ENCODE measurements around the gene ADGRD1. TPM values are rescaled to one million over a fixed set of nuclear protein-coding genes. Genes with fewer than 3 reads are reported as not detected.

The ADGRD1 gene
- total and polyA plus RNA-seq, 8 donors, result 1.4 to 7.3 (median 5.2) TPM

DNA sequence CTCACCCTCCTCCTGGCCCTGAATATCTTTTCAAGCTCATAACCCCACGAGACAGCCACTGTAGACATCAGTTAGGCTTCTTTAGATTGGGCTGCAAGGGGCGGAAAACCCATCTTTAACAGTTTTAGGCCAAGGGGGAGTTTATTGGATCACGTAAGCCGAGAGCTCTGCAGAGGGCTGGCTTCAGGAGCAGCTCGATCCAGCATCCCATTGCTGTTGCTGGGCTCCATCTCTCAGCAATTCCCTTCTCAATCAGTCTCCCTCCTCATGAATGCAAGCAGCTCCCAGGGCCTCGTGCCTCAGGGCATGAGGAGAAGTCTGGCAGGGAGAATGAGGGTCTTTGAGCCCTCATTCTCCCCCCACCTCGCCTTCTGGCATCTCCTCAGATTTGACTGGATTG, 59.4 kb downstream of the ADGRD1 start:
- TF ChIP-seq, protein P1, sequence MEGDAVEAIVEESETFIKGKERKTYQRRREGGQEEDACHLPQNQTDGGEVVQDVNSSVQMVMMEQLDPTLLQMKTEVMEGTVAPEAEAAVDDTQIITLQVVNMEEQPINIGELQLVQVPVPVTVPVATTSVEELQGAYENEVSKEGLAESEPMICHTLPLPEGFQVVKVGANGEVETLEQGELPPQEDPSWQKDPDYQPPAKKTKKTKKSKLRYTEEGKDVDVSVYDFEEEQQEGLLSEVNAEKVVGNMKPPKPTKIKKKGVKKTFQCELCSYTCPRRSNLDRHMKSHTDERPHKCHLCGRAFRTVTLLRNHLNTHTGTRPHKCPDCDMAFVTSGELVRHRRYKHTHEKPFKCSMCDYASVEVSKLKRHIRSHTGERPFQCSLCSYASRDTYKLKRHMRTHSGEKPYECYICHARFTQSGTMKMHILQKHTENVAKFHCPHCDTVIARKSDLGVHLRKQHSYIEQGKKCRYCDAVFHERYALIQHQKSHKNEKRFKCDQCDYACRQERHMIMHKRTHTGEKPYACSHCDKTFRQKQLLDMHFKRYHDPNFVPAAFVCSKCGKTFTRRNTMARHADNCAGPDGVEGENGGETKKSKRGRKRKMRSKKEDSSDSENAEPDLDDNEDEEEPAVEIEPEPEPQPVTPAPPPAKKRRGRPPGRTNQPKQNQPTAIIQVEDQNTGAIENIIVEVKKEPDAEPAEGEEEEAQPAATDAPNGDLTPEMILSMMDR (IDR thresholded peaks at IDR 0.05), result no peak
- FAIRE-seq, result no peak

DNA sequence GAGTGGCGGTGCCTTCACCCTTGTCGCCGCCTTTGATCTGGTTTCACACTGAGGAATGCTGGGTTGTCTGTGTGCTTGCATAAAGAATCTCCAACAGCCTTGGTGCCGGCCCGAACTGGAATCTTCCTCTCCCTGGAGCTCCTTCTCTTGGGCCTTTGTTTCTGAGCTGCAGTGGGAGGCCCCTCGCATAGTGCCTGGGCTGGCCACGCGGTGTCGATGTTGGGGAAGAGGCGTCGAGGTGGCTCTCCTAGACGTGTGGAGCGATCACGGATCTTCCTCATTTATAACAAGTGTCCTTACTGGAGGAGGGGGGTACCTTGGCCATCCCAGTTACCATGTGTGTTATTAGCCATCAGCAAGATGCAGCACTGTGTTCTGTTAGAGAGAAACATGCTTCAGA, 60.6 kb downstream of the ADGRD1 start:
- Histone ChIP-seq H3K27me3 (no peaks in the 10 kb centered on the region), H3K27ac (no peak overlapping the region), H3K9me3 (no peaks in the 10 kb centered on the region), H3K4me3 (no peak overlapping the region), H3K36me3 (no peaks in the 10 kb centered on the region), H3K4me1 (no peaks in the 10 kb centered on the region)
- TF ChIP-seq, protein P1 (IDR thresholded peaks at IDR 0.05), result no peak
- ATAC-seq, result no peak
- DNase-seq, result peak in 1 of 6 donors; percentile 13
- no peak for FAIRE-seq
- 81 to 84% methylated on average over 14 of the region's 14 CpGs for WGBS, 2 donors
- intact Hi-C loops (cut with DNase I), result no loop called here

More for the DNA sequence above, 59.4 kb downstream of the ADGRD1 start:
- WGBS, 2 donors, result 91 to 95% methylated on average over 7 of the region's 7 CpGs
- Histone ChIP-seq H3K36me3 (no peaks in the 10 kb centered on the region), H3K9me3 (no peaks in the 10 kb centered on the region), H3K4me3 (no peak overlapping the region), H3K27ac (no peak overlapping the region), H3K27me3 (no peaks in the 10 kb centered on the region), H3K4me1 (no peaks in the 10 kb centered on the region)
- no peak for ATAC-seq
- intact Hi-C loops (cut with DNase I), result no loop called here
- no peak for DNase-seq

DNA sequence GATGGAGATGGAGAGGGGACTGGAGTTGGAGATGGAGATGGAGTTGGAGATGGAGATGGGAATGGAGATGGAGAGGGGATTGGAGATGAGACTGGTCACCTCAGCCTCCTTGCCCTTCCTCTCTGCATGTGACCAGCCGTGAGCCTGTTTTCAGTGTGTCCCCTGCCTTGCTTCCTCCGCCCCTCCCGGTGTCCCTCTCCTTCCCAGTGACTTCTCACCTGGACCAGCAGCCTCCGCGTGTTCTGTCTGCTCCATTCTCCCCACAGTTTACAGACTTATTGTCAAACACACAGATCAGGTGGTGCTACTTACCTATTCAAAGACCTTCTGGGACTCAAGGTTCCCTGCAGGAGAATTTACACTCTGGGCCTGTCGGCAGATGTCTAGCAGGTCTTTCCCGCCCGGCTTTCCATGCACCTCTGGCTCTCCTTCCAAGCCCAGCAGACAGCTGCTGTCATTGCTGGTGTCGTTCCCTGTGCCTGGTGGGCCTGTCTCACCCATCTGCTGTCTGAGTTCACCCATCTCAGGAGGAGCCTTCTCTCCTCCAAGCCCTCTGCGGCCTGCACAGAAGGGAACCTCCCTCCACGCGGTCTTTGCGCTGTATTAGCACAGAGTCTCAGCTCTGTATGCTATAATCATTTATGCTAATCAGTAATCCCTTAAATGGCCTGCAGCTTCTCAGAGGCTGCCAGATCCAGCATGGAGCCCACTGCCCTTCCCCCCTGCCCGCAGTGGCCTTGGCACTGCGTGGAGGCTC, 62.1 kb downstream of the ADGRD1 start:
- H3K4me1 ChIP-seq, result no peaks in the 10 kb centered on the region
- FAIRE-seq, result no peak
- no peak for ATAC-seq
- 86 to 88% methylated on average over 15 of the region's 15 CpGs for WGBS, 2 donors
- no peak overlapping the region for H3K27ac ChIP-seq
- H3K4me3 ChIP-seq, result no peak overlapping the region
- intact Hi-C loops (cut with DNase I), result no loop called here
- TF ChIP-seq, protein P1 (IDR thresholded peaks at IDR 0.05), result no peak
- H3K9me3 ChIP-seq, result no peaks in the 10 kb centered on the region
- H3K36me3 ChIP-seq, result no peaks in the 10 kb centered on the region
- DNase-seq, result peak in 1 of 6 donors; percentile 22
- no peaks in the 10 kb centered on the region for H3K27me3 ChIP-seq

DNA sequence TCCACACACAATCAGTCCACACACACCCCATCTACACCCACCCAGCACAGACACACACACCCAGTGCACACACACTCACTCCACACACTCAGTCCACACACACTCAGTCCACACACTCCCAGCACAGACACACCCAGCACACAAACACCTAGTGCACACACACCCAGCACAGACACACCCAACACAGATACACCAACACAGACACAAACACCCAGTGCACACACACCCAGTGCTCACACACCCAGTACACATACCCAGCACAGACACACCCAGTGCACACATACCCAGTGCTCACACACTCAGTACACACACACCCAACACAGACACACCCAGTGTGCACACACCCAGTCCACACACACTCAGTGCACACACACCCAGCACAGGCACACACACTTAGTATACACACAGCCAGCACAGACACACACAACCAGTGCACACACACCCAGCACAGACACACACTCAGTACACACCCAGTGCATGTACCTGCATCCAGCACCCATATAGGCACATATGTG, 63.8 kb downstream of the ADGRD1 start:
- Histone ChIP-seq H3K27me3 (no peaks in the 10 kb centered on the region), H3K36me3 (no peaks in the 10 kb centered on the region), H3K9me3 (no peaks in the 10 kb centered on the region), H3K27ac (no peak overlapping the region), H3K4me1 (no peaks in the 10 kb centered on the region), H3K4me3 (no peak overlapping the region)
- no peak for ATAC-seq
- FAIRE-seq, result no peak
- no peak for DNase-seq
- intact Hi-C loops (cut with DNase I), result no loop called here
- TF ChIP-seq, protein P1 (IDR thresholded peaks at IDR 0.05), result no peak

DNA sequence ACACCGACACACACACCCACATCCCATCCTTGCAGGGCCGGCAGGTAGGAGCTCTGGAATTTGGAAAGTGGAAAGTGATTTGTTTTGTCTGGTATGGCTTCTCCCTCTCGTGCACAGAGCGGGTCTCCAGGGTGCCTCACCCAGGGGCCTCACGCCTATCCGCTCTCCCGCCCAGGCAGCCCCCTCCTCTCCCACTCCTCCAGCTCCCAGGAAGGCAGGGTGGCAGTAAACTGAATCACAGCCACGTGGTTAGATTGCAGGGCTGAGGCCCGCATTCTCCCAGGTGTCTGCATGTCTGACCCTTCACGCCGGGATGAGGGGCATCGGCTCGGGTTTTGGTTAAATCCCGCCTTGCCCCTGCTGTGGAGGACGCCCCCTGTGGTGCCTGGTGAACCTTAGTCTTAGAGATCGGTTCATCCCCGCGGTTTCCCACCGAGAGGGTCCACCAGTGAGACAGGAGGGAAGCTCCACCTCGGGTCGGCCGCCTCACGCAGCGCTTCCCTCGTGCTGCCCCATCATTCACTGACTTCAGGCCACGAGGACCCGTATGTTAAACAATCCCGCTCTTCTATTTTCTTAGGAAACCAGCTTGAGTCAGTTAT, 64.4 kb downstream of the ADGRD1 start:
- Histone ChIP-seq H3K36me3 (no peaks in the 10 kb centered on the region), H3K9me3 (no peaks in the 10 kb centered on the region), H3K27ac (no peak overlapping the region), H3K4me1 (no peaks in the 10 kb centered on the region), H3K27me3 (no peaks in the 10 kb centered on the region), H3K4me3 (no peak overlapping the region)
- 77% methylated on average over 28 of the region's 28 CpGs for WGBS, 2 donors
- TF ChIP-seq, protein P1 (IDR thresholded peaks at IDR 0.05), result no peak
- intact Hi-C loops (cut with DNase I), result no loop called here
- DNase-seq (peak in 2 of 6 donors; percentile 5 to 21), ATAC-seq (no peak), FAIRE-seq (no peak)

Data from pancreas (tissue), 10 donors.